ENCODE results near the gene CTRB2. TPM values are rescaled to one million over a fixed set of nuclear protein-coding genes. Genes with fewer than 3 reads are reported as not detected.

Gene CTRB2
- polyA plus RNA-seq, 4 donors: 0.09 to 0.18 TPM; not detected in 2

GRCh38 chr16:75181630-75182029 is 25.3 kb downstream of the CTRB2 start:
- no peak for DNase-seq (ENCODE audit: low read depth in 4 of 4, low spot score in 2 of 4)

GRCh38 chr16:75179208-75179607 is 27.8 kb downstream of the CTRB2 start:
- DNase-seq (ENCODE audit: low read depth in 4 of 4, low spot score in 2 of 4): no peak

GRCh38 chr16:75176926-75177325 is 30.0 kb downstream of the CTRB2 start:
- no peak for DNase-seq (ENCODE audit: low read depth in 4 of 4, low spot score in 2 of 4)

- no peak for DNase-seq (ENCODE audit: low read depth in 4 of 4, low spot score in 2 of 4)
Observed at GRCh38 chr16:75175074-75175473, 31.9 kb downstream of the CTRB2 start.

GRCh38 chr16:75172578-75172977 is 34.4 kb downstream of the CTRB2 start:
- no peak for DNase-seq (ENCODE audit: low read depth in 4 of 4, low spot score in 2 of 4)

GRCh38 chr16:75169899-75170405 is 37.0 kb downstream of the CTRB2 start:
- no peak for DNase-seq (ENCODE audit: low read depth in 4 of 4, low spot score in 2 of 4)

- no peak for DNase-seq (ENCODE audit: low read depth in 4 of 4, low spot score in 2 of 4)
Observed at GRCh38 chr16:75160386-75160785, 46.6 kb downstream of the CTRB2 start.

Other genes with a start within 250 kb of the CTRB2 start
- gene WDR59, start 222.0 kb downstream of the CTRB2 start, polyA plus RNA-seq (ENCODE audit: insufficient read length in 4 of 4): 100 to 1,000 TPM in 2 of 4 donors, 10 to 100 TPM in 2; 68.3 to 121 (median 95.2) TPM
- gene ZNRF1, start 208.1 kb downstream of the CTRB2 start, polyA plus RNA-seq (ENCODE audit: insufficient read length in 4 of 4): 10 to 100 TPM; 31.6 to 38.3 (median 33.0) TPM
- 1 to 10 TPM; 6.0 to 8.1 (median 6.8) TPM for gene LDHD, start 90.4 kb downstream of the CTRB2 start, polyA plus RNA-seq (ENCODE audit: insufficient read length in 4 of 4)
- 10 to 100 TPM; 21.7 to 25.9 (median 23.1) TPM for gene ZFP1, start 58.6 kb downstream of the CTRB2 start, polyA plus RNA-seq (ENCODE audit: insufficient read length in 4 of 4)
- gene CTRB1, start 11.8 kb upstream of the CTRB2 start, polyA plus RNA-seq (ENCODE audit: insufficient read length in 4 of 4): under 1 TPM in 2 of 4 donors, not detected in 2; 0.13 to 0.20 TPM
- gene BCAR1, start 44.5 kb upstream of the CTRB2 start, polyA plus RNA-seq (ENCODE audit: insufficient read length in 4 of 4): 10 to 100 TPM; 39.3 to 78.8 (median 64.1) TPM
- 100 to 1,000 TPM; 156 to 189 (median 173) TPM for gene CFDP1, start 226.3 kb upstream of the CTRB2 start, polyA plus RNA-seq (ENCODE audit: insufficient read length in 4 of 4)

Data from left renal cortex interstitium (tissue), 4 donors.